ENCODE measurements around the gene HELLS.
"Not testable (repeated sequence)": the region's sequence is repeated elsewhere in the genome, so short reads cannot be mapped to it uniquely, and the experiment has no call there.

The HELLS gene

GRCh38 chr10:94608559-94608958 lies 63.0 kb downstream of the HELLS start:
- Histone ChIP-seq H3K4me1 (ENCODE audit: insufficient read depth, low read length) (no peaks in the 10 kb centered on the region), H3K36me3 (ENCODE audit: insufficient read depth, low read length) (peaks cover 95% of the 10 kb centered on the region), H3K4me3 (ENCODE audit: low read length) (no peak overlapping the region), H3K9ac (ENCODE audit: low read depth, low read length) (no peak overlapping the region), H3K27me3 (ENCODE audit: insufficient read depth, low read length) (no peaks in the 10 kb centered on the region), H3K9me3 (ENCODE audit: insufficient read depth, low read depth, low read length) (no peaks in the 10 kb centered on the region), H3K27ac (ENCODE audit: low read depth, low read length) (no peak overlapping the region)
- WGBS, result 97% methylated on average over 4 of the region's 4 CpGs

DNA sequence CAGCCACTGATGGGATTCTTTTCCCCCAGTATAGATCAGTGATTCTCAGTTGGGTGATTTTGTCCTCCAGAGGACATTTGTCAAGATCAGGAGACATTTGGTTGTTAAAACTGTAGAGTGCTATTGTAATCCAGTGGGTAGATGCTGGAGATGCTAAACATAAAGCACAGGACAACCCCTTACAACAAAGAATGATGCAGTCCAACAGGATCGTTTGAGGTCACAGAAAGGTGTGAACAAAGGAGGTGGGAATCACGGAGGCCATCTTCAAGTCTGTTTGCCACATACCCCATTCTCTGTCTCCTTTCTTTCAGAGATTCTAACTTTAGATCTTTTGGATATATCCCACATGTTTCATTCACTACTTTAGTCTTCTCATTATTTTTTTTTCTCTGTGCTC lies 69.0 kb downstream of the HELLS start:
- Histone ChIP-seq H3K27me3 (ENCODE audit: insufficient read depth, low read length) (no peaks in the 10 kb centered on the region), H3K4me3 (ENCODE audit: low read length) (no peak overlapping the region), H3K9ac (ENCODE audit: low read depth, low read length) (no peak overlapping the region), H3K4me1 (ENCODE audit: insufficient read depth, low read length) (no peaks in the 10 kb centered on the region), H3K27ac (ENCODE audit: low read depth, low read length) (no peak overlapping the region), H3K9me3 (ENCODE audit: insufficient read depth, low read depth, low read length) (no peaks in the 10 kb centered on the region), H3K36me3 (ENCODE audit: insufficient read depth, low read length) (peaks cover 41% of the 10 kb centered on the region)
- WGBS, result 88% methylated on average over 2 of the region's 2 CpGs

- peaks cover 5% of the 10 kb centered on the region for H3K4me1 ChIP-seq (ENCODE audit: insufficient read depth, low read length)
- no peaks in the 10 kb centered on the region for H3K27me3 ChIP-seq (ENCODE audit: insufficient read depth, low read length)
- no peak overlapping the region for H3K4me3 ChIP-seq (ENCODE audit: low read length)
- 89% methylated on average over 5 of the region's 5 CpGs for WGBS
- peaks cover 12% of the 10 kb centered on the region for H3K36me3 ChIP-seq (ENCODE audit: insufficient read depth, low read length)
- H3K9me3 ChIP-seq (ENCODE audit: insufficient read depth, low read depth, low read length), result no peaks in the 10 kb centered on the region
- H3K9ac ChIP-seq (ENCODE audit: low read depth, low read length), result no peak overlapping the region
- no peak overlapping the region for H3K27ac ChIP-seq (ENCODE audit: low read depth, low read length)
Observed at GRCh38 chr10:94617389-94617944, 71.9 kb downstream of the HELLS start.

GRCh38 chr10:94622666-94623205 lies 77.1 kb downstream of the HELLS start:
- 0 out of 2 replicates have a peak, but pooled peaks cover 6% of the 10 kb centered on the region for H3K9me3 ChIP-seq (ENCODE audit: insufficient read depth, low read depth, low read length)
- H3K27me3 ChIP-seq (ENCODE audit: insufficient read depth, low read length), result no peaks in the 10 kb centered on the region
- no peaks in the 10 kb centered on the region for H3K36me3 ChIP-seq (ENCODE audit: insufficient read depth, low read length)
- no peak overlapping the region for H3K4me3 ChIP-seq (ENCODE audit: low read length)
- H3K27ac ChIP-seq (ENCODE audit: low read depth, low read length), result peak overlapping the region; percentile 94
- WGBS, result no CpG with 5 or more reads among the region's 1 CpG
- peaks cover 36% of the 10 kb centered on the region for H3K4me1 ChIP-seq (ENCODE audit: insufficient read depth, low read length)
- peak overlapping the region; percentile 21; the same call in 1 of the 2 replicates for H3K9ac ChIP-seq (ENCODE audit: low read depth, low read length)

GRCh38 chr10:94623572-94623971 lies 78.0 kb downstream of the HELLS start:
- Histone ChIP-seq H3K27ac (ENCODE audit: low read depth, low read length) (peak overlapping the region; percentile 94), H3K27me3 (ENCODE audit: insufficient read depth, low read length) (no peaks in the 10 kb centered on the region), H3K4me1 (ENCODE audit: insufficient read depth, low read length) (peaks cover 36% of the 10 kb centered on the region), H3K36me3 (ENCODE audit: insufficient read depth, low read length) (no peaks in the 10 kb centered on the region), H3K4me3 (ENCODE audit: low read length) (no peak overlapping the region), H3K9me3 (ENCODE audit: insufficient read depth, low read depth, low read length) (0 out of 2 replicates have a peak, but pooled peaks cover 6% of the 10 kb centered on the region), H3K9ac (ENCODE audit: low read depth, low read length) (peak overlapping the region; percentile 21; the same call in 1 of the 2 replicates)
- 76% methylated on average over 2 of the region's 2 CpGs for WGBS

DNA sequence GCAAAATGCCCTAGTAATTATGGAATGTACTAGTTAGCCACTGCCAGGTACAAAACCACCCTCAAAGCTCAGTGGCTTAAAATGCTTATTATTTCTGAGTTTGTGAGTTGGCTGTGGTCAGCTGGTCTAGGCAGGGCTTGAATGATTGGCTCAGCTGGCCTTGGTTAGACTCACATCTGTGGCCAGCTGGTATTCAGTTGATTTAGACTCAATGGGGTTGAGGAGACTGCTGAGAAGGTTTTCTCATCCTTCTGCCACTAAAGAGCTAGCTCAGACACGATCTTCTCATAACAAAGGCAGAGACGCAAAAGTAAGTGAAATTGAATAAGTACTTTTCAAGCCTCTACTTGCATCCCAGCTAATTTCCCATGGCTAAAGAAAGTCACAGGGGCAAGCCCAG lies 80.9 kb downstream of the HELLS start:
- Histone ChIP-seq H3K4me3 (ENCODE audit: low read length) (no peak overlapping the region), H3K4me1 (ENCODE audit: insufficient read depth, low read length) (peaks cover 36% of the 10 kb centered on the region), H3K9ac (ENCODE audit: low read depth, low read length) (no peak overlapping the region), H3K9me3 (ENCODE audit: insufficient read depth, low read depth, low read length) (0 out of 2 replicates have a peak, but pooled peaks cover 6% of the 10 kb centered on the region), H3K27ac (ENCODE audit: low read depth, low read length) (no peak overlapping the region; the same call in 1 of the 2 replicates), H3K36me3 (ENCODE audit: insufficient read depth, low read length) (no peaks in the 10 kb centered on the region), H3K27me3 (ENCODE audit: insufficient read depth, low read length) (no peaks in the 10 kb centered on the region)
- 88% methylated on average over 2 of the region's 2 CpGs for WGBS

DNA sequence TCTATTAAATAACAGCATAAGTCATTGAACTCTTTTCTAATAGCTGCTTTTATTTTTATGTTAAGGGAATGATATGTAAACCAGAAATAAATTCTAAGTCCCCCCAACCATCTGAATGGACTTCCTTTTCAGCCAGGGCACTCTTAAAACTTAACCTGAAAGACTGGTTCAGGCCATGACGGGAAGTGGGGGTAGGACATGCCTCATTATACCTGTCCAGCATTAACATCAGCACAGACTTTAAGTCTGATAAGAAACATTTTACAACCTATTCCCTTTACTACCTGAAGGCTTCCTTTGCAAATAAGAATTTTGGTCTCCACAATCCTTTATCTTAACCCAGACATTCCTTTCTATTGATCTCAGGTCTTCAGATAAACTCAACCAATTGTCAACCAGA lies 81.9 kb downstream of the HELLS start:
- H3K4me3 ChIP-seq (ENCODE audit: low read length), result no peak overlapping the region
- H3K27ac ChIP-seq (ENCODE audit: low read depth, low read length), result no peak overlapping the region
- 91% methylated on average over 1 of the region's 1 CpG for whole genome bisulfite sequencing
- H3K9ac ChIP-seq (ENCODE audit: low read depth, low read length), result no peak overlapping the region
- H3K4me1 ChIP-seq (ENCODE audit: insufficient read depth, low read length), result peaks cover 31% of the 10 kb centered on the region
- H3K27me3 ChIP-seq (ENCODE audit: insufficient read depth, low read length), result no peaks in the 10 kb centered on the region
- no peaks in the 10 kb centered on the region for H3K36me3 ChIP-seq (ENCODE audit: insufficient read depth, low read length)
- H3K9me3 ChIP-seq (ENCODE audit: insufficient read depth, low read depth, low read length), result 0 out of 2 replicates have a peak, but pooled peaks cover 6% of the 10 kb centered on the region

DNA sequence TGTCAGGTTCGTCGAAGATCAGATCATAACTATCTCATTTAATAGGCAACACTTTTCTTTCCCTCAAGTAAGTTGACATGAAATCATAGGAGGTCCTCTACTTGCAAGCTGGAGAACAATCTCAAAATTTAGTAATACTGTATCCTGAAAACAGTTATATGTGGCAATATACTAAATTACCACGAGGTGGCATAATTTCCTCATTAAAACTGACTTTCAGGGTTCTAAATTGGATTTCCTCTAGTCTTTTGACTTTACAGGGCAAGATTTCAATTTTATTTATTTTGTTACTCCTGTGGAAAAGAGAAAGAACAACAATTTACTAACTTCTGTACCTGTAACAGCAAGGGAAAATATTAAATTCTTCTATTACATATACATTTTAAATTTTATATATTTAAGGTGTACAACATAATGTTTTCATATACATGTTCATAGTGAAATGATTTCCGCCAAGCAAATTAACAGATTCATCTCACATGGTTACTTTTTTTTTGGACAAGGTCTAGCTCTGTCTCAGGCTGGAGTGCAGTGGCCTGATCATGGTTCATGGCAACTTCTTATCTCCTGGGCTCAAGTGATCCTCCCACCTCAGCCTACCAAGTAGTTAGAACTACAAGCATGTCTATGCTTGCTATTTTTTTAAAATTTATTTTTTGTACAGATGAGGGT lies 84.6 kb downstream of the HELLS start:
- Histone ChIP-seq H3K36me3 (ENCODE audit: insufficient read depth, low read length) (no peaks in the 10 kb centered on the region), H3K9ac (ENCODE audit: low read depth, low read length) (no peak overlapping the region), H3K4me3 (ENCODE audit: low read length) (no peak overlapping the region), H3K4me1 (ENCODE audit: insufficient read depth, low read length) (peaks cover 15% of the 10 kb centered on the region), H3K27me3 (ENCODE audit: insufficient read depth, low read length) (no peaks in the 10 kb centered on the region), H3K27ac (ENCODE audit: low read depth, low read length) (no peak overlapping the region), H3K9me3 (ENCODE audit: insufficient read depth, low read depth, low read length) (0 out of 2 replicates have a peak, but pooled peaks cover 8% of the 10 kb centered on the region)
- 27% methylated on average over 4 of the region's 4 CpGs for WGBS

GRCh38 chr10:94631077-94631875 lies 85.7 kb downstream of the HELLS start:
- H3K9ac ChIP-seq (ENCODE audit: low read depth, low read length), result no peak overlapping the region
- H3K27ac ChIP-seq (ENCODE audit: low read depth, low read length), result no peak overlapping the region
- 87% methylated on average over 3 of the region's 3 CpGs for WGBS
- no peaks in the 10 kb centered on the region for H3K36me3 ChIP-seq (ENCODE audit: insufficient read depth, low read length)
- 0 out of 2 replicates have a peak, but pooled peaks cover 8% of the 10 kb centered on the region for H3K9me3 ChIP-seq (ENCODE audit: insufficient read depth, low read depth, low read length)
- H3K27me3 ChIP-seq (ENCODE audit: insufficient read depth, low read length), result no peaks in the 10 kb centered on the region
- H3K4me1 ChIP-seq (ENCODE audit: insufficient read depth, low read length), result peaks cover 13% of the 10 kb centered on the region
- H3K4me3 ChIP-seq (ENCODE audit: low read length), result no peak overlapping the region

- 0 out of 2 replicates have a peak, but pooled peaks cover 8% of the 10 kb centered on the region for H3K9me3 ChIP-seq (ENCODE audit: insufficient read depth, low read depth, low read length)
- no peaks in the 10 kb centered on the region for H3K36me3 ChIP-seq (ENCODE audit: insufficient read depth, low read length)
- H3K9ac ChIP-seq (ENCODE audit: low read depth, low read length), result no peak overlapping the region
- no peak overlapping the region for H3K27ac ChIP-seq (ENCODE audit: low read depth, low read length)
- 97% methylated on average over 1 of the region's 1 CpG for WGBS
- no peaks in the 10 kb centered on the region for H3K4me1 ChIP-seq (ENCODE audit: insufficient read depth, low read length)
- no peaks in the 10 kb centered on the region for H3K27me3 ChIP-seq (ENCODE audit: insufficient read depth, low read length)
- no peak overlapping the region for H3K4me3 ChIP-seq (ENCODE audit: low read length)
Observed at GRCh38 chr10:94632954-94633353, 87.4 kb downstream of the HELLS start.

- not testable (repeated sequence) for H3K36me3 ChIP-seq (ENCODE audit: insufficient read depth, low read length); H3K9ac ChIP-seq (ENCODE audit: low read depth, low read length); H3K9me3 ChIP-seq (ENCODE audit: insufficient read depth, low read depth, low read length); H3K4me3 ChIP-seq (ENCODE audit: low read length); H3K27ac ChIP-seq (ENCODE audit: low read depth, low read length); H3K27me3 ChIP-seq (ENCODE audit: insufficient read depth, low read length); H3K4me1 ChIP-seq (ENCODE audit: insufficient read depth, low read length)
- WGBS, result 98% methylated on average over 4 of the region's 4 CpGs
Observed at GRCh38 chr10:94638097-94638496, 92.5 kb downstream of the HELLS start.

All from HUES64 (cell line).